SK-N-SH (cell line): ENCODE data around the gene TECR.

Experiments
- EP300 ChIP-seq, 2 experiments: IDR thresholded peaks; 2 replicates each; pipeline versions ENCODE4 v1.4.0 to v1.6.1; 2012; ENCODE audit warnings: borderline replicate concordance in 1 of 2, low read depth in 1 of 2, low read length in 1 of 2
- RAD21 ChIP-seq: IDR thresholded peaks from 2 replicates; pipeline ENCODE4 v1.6.1; 2012; ENCODE audit warnings: mild to moderate bottlenecking, low read length
- RCOR1 ChIP-seq: fragments of 150-350 bp; IDR thresholded peaks from 2 replicates; pipeline ENCODE4 v1.6.1; 2017; ENCODE audit warnings: antibody characterized with exemption, low read length
- SMC3 ChIP-seq: IDR thresholded peaks from 2 replicates; pipeline ENCODE4 v1.6.1; 2012; ENCODE audit warnings: low read depth, low read length, improper control_type of control experiment
- YY1 ChIP-seq: IDR thresholded peaks from 2 replicates; pipeline ENCODE4 v1.4.0; 2012; ENCODE audit warnings: low read depth, mild to moderate bottlenecking
- TF ChIP-seq, protein P1 (sequence below): fragments of 200-600 bp; sonication (generic); IDR thresholded peaks from 2 replicates; pipeline ENCODE4 v1.6.1; 2017; ENCODE audit warnings: antibody characterized with exemption, mild to moderate bottlenecking, moderate library complexity

DNA sequence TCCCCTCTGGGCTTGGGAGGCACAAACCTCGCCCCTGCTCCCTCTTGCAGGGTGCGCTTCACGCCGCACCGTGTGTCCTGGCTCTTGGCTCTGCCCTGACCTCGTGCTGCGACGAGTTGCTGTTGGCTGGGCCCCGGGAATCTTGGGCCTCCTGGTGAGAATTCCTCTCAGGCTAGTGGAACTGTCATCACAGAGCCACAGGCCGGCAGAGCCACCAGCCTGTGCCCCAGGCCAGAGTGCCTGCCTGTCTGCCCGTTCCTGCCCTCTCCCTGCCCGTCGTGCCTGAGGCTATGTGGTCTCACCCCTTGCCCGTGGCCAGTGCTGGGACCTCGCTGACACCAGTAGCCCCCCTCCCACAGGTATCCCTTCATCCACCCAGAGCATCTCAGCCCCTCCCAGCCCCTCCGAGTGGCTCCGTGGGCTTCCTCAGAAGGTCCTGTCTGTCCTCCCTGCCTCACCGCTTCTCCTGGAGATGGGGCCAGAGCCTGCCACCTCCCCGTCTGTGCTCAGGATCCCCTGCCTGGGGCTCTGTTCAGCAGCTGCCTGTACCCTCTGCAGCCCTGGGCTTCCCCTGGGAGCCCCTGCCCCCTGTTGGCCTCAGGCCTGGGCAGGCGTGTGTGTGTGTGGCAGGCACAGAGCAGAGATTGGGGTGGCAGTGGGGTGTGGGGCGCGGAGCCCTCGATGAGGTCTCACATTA is 29.1 kb downstream of the TECR start:
- TF ChIP-seq EP300 (IDR thresholded peaks at IDR 0.05; ENCODE audit: borderline replicate concordance in 1 of 2, low read depth in 1 of 2, low read length in 1 of 2) = no peak
- TF ChIP-seq, protein P1, sequence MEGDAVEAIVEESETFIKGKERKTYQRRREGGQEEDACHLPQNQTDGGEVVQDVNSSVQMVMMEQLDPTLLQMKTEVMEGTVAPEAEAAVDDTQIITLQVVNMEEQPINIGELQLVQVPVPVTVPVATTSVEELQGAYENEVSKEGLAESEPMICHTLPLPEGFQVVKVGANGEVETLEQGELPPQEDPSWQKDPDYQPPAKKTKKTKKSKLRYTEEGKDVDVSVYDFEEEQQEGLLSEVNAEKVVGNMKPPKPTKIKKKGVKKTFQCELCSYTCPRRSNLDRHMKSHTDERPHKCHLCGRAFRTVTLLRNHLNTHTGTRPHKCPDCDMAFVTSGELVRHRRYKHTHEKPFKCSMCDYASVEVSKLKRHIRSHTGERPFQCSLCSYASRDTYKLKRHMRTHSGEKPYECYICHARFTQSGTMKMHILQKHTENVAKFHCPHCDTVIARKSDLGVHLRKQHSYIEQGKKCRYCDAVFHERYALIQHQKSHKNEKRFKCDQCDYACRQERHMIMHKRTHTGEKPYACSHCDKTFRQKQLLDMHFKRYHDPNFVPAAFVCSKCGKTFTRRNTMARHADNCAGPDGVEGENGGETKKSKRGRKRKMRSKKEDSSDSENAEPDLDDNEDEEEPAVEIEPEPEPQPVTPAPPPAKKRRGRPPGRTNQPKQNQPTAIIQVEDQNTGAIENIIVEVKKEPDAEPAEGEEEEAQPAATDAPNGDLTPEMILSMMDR = no peak
- TF ChIP-seq YY1 = no peak
- TF ChIP-seq RCOR1 = no peak
- TF ChIP-seq SMC3 = no peak
- no peak for TF ChIP-seq RAD21
